ENCODE measurements around the gene BICD2. TPM values are rescaled to one million over a fixed set of nuclear protein-coding genes. Genes with fewer than 3 reads are reported as not detected.

The BICD2 gene
- polyA plus RNA-seq, 1 donor from 2014 or later = 32.8 TPM

- no peaks in the 10 kb centered on the region for H3K9me3 Mint-ChIP-seq
- H3K4me1 Mint-ChIP-seq = peaks cover 60 to 73% (median 69%) of the 10 kb centered on the region in 3 donors
- no peaks in the 10 kb centered on the region for H3K27me3 Mint-ChIP-seq
- peaks cover 3% of the 10 kb centered on the region for H3K36me3 Mint-ChIP-seq
- H3K4me3 Mint-ChIP-seq = peak overlapping the region in 2 of 4 donors; percentile 29 to 70
- peak overlapping the region in 2 of 3 donors; percentile 5 to 83 for H3K27ac Mint-ChIP-seq
Measured at GRCh38 chr9:92735636-92736562, 28.7 kb downstream of the BICD2 start.

- H3K27me3 Mint-ChIP-seq = no peaks in the 10 kb centered on the region
- H3K9me3 Mint-ChIP-seq = no peaks in the 10 kb centered on the region
- H3K4me3 Mint-ChIP-seq = peak overlapping the region in 2 of 4 donors; percentile 60 to 92
- peaks cover 3% of the 10 kb centered on the region for H3K36me3 Mint-ChIP-seq
- H3K4me1 Mint-ChIP-seq = peaks cover 58 to 72% (median 69%) of the 10 kb centered on the region in 3 donors
- peak overlapping the region in 2 of 3 donors; percentile 9 to 87 for H3K27ac Mint-ChIP-seq
Measured at GRCh38 chr9:92734931-92735635, 29.6 kb downstream of the BICD2 start.

GRCh38 chr9:92730897-92731296 is 33.7 kb downstream of the BICD2 start:
- Mint-ChIP-seq H3K27me3 (no peaks in the 10 kb centered on the region), H3K4me3 (peak overlapping the region in 1 of 4 donors; percentile 98), H3K27ac (peak overlapping the region in 2 of 3 donors; percentile 84 to 96), H3K36me3 (peaks cover 13% of the 10 kb centered on the region), H3K9me3 (no peaks in the 10 kb centered on the region), H3K4me1 (peaks cover 44 to 77% (median 70%) of the 10 kb centered on the region in 3 donors)

DNA sequence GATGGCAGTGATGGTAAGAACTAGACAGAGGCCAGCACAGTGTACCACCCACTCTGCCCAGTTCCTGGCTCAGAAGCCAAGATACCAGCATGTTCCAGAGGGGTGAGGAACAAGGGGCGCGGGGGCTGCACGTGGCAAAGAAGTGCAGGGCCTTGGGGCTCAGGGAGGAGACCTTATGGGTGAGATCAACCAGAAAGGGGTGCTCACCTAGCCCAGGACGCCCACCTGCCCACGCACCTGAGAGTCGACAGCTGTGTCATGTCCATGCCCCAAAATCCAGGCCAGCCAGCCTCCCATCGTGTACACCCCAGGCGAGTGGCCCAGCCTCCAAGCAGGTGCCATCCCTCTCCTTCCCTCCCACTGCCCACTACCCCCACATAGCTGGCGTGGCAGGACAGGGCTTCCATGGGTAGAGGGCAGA is 34.9 kb downstream of the BICD2 start:
- H3K4me3 Mint-ChIP-seq = peak overlapping the region; percentile 89 to 98 (median 94)
- peaks cover 36 to 70% (median 67%) of the 10 kb centered on the region in 3 donors for H3K4me1 Mint-ChIP-seq
- no peaks in the 10 kb centered on the region for H3K27me3 Mint-ChIP-seq
- H3K36me3 Mint-ChIP-seq = peaks cover 13% of the 10 kb centered on the region
- peak overlapping the region; percentile 91 to 96 (median 96) for H3K27ac Mint-ChIP-seq
- no peaks in the 10 kb centered on the region for H3K9me3 Mint-ChIP-seq

- no peaks in the 10 kb centered on the region for H3K27me3 Mint-ChIP-seq
- H3K4me3 Mint-ChIP-seq = peak overlapping the region; percentile 89 to 98 (median 94)
- peak overlapping the region; percentile 91 to 96 (median 96) for H3K27ac Mint-ChIP-seq
- H3K4me1 Mint-ChIP-seq = peaks cover 37 to 67% (median 67%) of the 10 kb centered on the region in 3 donors
- no peaks in the 10 kb centered on the region for H3K9me3 Mint-ChIP-seq
- H3K36me3 Mint-ChIP-seq = peaks cover 13% of the 10 kb centered on the region
Measured at GRCh38 chr9:92728831-92729734, 35.5 kb downstream of the BICD2 start.

DNA sequence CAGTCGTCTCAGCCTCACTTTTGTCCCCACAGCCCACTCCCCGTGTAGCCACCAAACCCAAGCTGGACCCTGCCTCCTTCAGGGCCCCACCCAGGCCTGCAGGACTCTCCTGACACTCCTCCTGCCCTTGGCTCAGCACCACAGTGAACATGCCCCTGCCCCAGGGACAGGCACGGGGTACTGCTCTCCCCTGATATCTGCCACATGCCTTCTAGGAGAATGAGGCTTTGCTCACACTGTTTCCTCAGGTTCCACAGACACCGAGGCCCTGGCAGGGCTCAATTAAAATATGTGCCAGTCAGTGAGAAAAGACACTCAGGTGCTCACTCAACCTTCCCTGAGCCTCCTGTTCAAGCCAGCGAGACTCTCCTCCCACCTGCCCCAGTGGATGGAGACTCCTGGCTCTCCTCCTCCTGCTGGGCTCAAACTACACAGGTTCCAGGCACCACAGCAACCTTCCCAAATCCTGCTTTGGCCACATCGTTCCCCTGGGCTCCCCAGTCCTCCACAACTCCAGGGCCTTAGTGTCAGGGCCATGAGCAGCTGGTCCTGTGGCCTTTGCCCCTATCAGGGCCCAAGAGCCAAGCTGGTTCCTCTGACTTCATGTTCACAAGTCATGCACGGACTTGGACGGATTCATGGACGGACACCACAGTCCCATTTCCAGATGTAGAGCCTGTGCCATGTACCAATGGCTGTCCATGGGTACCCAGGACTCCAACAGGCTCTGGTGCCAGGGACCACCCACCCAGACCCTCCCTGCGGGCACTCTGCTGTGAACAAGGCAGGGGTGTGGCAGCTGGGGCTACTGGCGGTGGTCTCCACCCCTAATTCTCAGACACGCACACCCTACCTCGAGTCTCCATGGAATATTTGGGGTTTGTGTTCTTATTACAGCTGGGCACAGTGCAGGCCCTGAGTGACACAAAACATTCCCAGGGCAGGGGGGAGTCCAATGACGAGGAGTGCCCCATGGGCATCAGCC is 36.6 kb downstream of the BICD2 start:
- no peaks in the 10 kb centered on the region for H3K9me3 Mint-ChIP-seq
- H3K27me3 Mint-ChIP-seq = no peaks in the 10 kb centered on the region
- peaks cover 46 to 73% (median 72%) of the 10 kb centered on the region in 3 donors for H3K4me1 Mint-ChIP-seq
- H3K4me3 Mint-ChIP-seq = peak overlapping the region; percentile 89 to 98 (median 94)
- H3K36me3 Mint-ChIP-seq = peaks cover 12% of the 10 kb centered on the region
- H3K27ac Mint-ChIP-seq = peak overlapping the region; percentile 91 to 96 (median 96)

DNA sequence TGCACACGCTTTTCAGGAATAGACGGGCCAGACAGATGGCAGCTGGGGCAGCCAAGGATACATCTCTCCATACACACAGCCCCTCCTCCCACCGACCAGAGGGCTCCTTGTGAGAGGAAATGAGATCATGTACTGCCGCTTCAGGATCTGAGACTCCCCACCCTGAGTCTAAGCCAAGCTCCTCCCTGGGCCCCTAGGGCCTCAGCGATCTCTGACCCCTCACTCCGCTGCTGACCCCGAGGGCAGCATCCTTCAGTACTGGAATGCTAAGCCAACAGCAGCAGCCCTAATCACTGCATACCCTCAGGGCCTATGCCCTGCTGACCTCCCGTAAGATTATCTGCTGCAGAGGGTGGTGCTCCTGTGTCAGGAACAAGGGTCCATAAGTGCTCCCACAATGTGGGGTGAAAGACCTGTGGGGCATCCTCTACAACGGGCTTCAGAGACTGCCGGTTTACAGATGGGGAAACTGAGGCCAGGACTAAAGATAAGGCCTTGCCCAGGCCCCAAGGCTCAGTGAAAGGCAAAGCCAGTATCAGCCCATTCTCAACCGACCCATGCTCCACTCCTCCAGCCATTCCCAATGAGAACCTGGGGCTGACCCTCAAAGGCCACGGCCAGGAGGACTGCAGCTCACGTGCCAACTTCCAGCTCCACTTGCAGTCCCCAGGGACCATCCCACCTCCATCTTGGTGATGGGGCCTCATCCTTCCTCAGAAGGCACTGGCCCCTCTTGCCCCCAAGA is 37.5 kb downstream of the BICD2 start:
- H3K27ac Mint-ChIP-seq = peak overlapping the region; percentile 70 to 91 (median 79)
- H3K4me1 Mint-ChIP-seq = peaks cover 41 to 76% (median 75%) of the 10 kb centered on the region in 3 donors
- H3K36me3 Mint-ChIP-seq = peaks cover 10% of the 10 kb centered on the region
- H3K4me3 Mint-ChIP-seq = peak overlapping the region in 3 of 4 donors; percentile 67 to 98 (median 95)
- H3K9me3 Mint-ChIP-seq = no peaks in the 10 kb centered on the region
- H3K27me3 Mint-ChIP-seq = no peaks in the 10 kb centered on the region

GRCh38 chr9:92726348-92726747 is 38.3 kb downstream of the BICD2 start:
- peak overlapping the region; percentile 67 to 73 (median 70) for H3K27ac Mint-ChIP-seq
- peaks cover 33 to 78% (median 76%) of the 10 kb centered on the region in 3 donors for H3K4me1 Mint-ChIP-seq
- H3K36me3 Mint-ChIP-seq = peaks cover 10% of the 10 kb centered on the region
- H3K27me3 Mint-ChIP-seq = no peaks in the 10 kb centered on the region
- H3K9me3 Mint-ChIP-seq = no peaks in the 10 kb centered on the region
- peak overlapping the region in 3 of 4 donors; percentile 17 to 85 (median 46) for H3K4me3 Mint-ChIP-seq

- Mint-ChIP-seq H3K4me1 (peaks cover 37 to 79% (median 78%) of the 10 kb centered on the region in 3 donors), H3K27ac (peak overlapping the region; percentile 63 to 73 (median 70)), H3K27me3 (no peaks in the 10 kb centered on the region), H3K9me3 (no peaks in the 10 kb centered on the region), H3K4me3 (peak overlapping the region in 3 of 4 donors; percentile 17 to 85 (median 44)), H3K36me3 (peaks cover 12% of the 10 kb centered on the region)
Measured at GRCh38 chr9:92725766-92726165, 38.9 kb downstream of the BICD2 start.

DNA sequence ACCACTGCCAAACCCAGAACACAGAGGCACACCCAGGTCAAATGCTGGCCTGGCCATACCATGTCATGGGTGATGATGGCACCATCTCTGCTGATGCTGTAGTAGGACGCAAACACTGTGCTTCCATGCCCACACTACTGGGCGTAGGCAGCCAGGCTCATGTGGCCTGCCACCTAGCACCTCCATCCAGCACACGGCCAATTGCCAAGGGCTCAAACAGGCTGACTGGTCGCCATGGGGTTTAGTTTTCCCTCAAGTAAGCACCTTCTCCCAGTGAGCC is 39.4 kb downstream of the BICD2 start:
- peak overlapping the region in 1 of 3 donors; percentile 27 for H3K27ac Mint-ChIP-seq
- no peaks in the 10 kb centered on the region for H3K27me3 Mint-ChIP-seq
- H3K4me1 Mint-ChIP-seq = peaks cover 35 to 78% (median 76%) of the 10 kb centered on the region in 3 donors
- no peaks in the 10 kb centered on the region for H3K9me3 Mint-ChIP-seq
- H3K4me3 Mint-ChIP-seq = peak overlapping the region in 1 of 4 donors; percentile 67
- H3K36me3 Mint-ChIP-seq = peaks cover 12% of the 10 kb centered on the region

DNA sequence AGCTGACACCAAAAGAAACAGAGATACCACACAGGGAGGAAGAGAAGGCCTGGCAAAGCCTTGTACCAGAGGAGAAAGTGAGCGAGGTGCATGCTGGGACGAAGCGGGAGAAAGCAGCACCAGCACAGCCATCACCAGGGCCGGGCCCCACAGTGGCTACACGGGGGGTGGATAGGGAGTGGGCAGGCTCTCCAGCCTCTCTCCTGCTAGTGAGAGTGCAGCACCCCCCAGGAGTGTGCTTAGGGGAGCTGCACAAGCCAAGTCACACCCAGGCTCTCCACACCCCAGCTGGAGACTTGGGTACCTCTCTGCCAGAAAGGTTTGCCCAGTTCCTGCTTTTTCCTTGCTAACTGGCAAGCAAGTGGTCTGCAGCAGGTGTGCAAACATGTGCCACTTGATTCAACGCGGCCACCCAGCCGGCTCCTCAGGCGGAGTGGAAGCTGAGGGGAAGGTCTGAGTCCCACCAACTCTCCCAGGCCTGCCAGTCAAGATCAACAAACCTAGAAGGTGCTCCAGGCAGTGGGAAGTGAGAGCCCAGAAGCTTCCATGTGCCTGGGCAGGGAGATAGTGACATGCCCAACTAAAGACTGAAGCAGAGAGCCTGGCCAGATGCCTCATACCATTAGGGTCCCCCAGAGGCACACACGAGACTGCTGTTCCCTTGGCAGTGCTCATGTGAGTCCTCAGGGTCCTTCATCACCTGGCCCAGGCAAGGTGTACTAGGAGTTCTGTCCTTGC is 39.9 kb downstream of the BICD2 start:
- H3K9me3 Mint-ChIP-seq = no peaks in the 10 kb centered on the region
- H3K27me3 Mint-ChIP-seq = no peaks in the 10 kb centered on the region
- H3K36me3 Mint-ChIP-seq = peaks cover 12% of the 10 kb centered on the region
- peak overlapping the region in 2 of 4 donors; percentile 34 to 88 for H3K4me3 Mint-ChIP-seq
- peak overlapping the region; percentile 13 to 93 (median 23) for H3K27ac Mint-ChIP-seq
- H3K4me1 Mint-ChIP-seq = peaks cover 32 to 76% (median 76%) of the 10 kb centered on the region in 3 donors

GRCh38 chr9:92723801-92724323 is 40.8 kb downstream of the BICD2 start:
- Mint-ChIP-seq H3K9me3 (no peaks in the 10 kb centered on the region), H3K36me3 (peaks cover 7% of the 10 kb centered on the region), H3K4me3 (peak overlapping the region in 3 of 4 donors; percentile 32 to 88 (median 34)), H3K4me1 (peaks cover 24 to 69% (median 68%) of the 10 kb centered on the region in 3 donors), H3K27me3 (no peaks in the 10 kb centered on the region), H3K27ac (peak overlapping the region; percentile 60 to 93 (median 69))
